22Rv1 (cell line): ENCODE measurements around the gene DGKI.

Experiments
- ZFX ChIP-seq: fragments of 450-650 bp; IDR thresholded peaks from 2 replicates; pipeline ENCODE4 v1.6.1; 2017; ENCODE audit warnings: antibody characterized with exemption, borderline replicate concordance
- TF ChIP-seq, protein P1 (sequence below): fragments of 450-650 bp; IDR thresholded peaks from 2 replicates; pipeline ENCODE4 v1.5.1; 2017; ENCODE audit warnings: mild to moderate bottlenecking

DNA sequence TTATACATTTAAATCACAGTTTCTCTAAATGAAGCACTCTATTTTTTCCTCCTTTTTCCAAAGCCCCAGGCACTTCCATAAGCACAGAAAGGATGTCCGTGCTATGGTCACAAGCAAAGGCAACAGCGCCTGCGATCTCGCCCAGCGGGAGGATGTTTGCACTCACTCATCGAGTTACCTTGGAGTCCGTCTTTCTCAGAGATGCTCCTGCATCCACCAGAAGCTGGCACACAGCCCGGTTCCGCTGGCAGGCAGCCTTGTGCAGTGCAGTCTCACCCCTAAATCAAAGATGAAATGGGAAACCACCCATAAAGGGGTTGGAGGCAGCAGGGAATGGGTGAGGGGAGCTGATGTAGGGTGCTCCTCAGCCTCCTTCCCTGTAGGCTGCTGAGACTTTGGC, 451.4 kb downstream of the DGKI start:
- TF ChIP-seq, protein P1, sequence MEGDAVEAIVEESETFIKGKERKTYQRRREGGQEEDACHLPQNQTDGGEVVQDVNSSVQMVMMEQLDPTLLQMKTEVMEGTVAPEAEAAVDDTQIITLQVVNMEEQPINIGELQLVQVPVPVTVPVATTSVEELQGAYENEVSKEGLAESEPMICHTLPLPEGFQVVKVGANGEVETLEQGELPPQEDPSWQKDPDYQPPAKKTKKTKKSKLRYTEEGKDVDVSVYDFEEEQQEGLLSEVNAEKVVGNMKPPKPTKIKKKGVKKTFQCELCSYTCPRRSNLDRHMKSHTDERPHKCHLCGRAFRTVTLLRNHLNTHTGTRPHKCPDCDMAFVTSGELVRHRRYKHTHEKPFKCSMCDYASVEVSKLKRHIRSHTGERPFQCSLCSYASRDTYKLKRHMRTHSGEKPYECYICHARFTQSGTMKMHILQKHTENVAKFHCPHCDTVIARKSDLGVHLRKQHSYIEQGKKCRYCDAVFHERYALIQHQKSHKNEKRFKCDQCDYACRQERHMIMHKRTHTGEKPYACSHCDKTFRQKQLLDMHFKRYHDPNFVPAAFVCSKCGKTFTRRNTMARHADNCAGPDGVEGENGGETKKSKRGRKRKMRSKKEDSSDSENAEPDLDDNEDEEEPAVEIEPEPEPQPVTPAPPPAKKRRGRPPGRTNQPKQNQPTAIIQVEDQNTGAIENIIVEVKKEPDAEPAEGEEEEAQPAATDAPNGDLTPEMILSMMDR = no peak
- no peak for TF ChIP-seq ZFX
